ENCODE results near the gene WDR93.

DNA sequence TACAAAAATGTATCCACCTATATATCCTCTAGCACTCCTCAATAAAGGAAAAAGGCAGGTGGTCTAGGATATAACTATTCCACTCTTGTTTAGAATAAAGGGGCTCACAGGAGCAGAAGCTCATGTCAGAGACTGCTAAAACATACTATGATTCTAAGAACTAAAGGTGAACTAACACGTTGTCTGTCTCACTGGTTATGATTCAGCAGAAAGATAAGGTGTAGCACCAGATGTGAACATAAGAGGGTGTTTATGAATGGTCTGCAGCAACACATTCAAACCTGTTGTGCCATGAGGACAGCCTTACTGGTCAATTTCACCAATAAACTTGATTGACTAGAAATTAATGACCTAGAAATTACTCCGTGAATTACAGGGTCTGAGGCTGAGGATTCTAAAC lies 4.6 kb upstream of the WDR93 start:
- TF ChIP-seq ZNF621 (tag by site-specific recombination; IDR thresholded peaks at IDR 0.05): no peak
- TF ChIP-seq, protein P1, sequence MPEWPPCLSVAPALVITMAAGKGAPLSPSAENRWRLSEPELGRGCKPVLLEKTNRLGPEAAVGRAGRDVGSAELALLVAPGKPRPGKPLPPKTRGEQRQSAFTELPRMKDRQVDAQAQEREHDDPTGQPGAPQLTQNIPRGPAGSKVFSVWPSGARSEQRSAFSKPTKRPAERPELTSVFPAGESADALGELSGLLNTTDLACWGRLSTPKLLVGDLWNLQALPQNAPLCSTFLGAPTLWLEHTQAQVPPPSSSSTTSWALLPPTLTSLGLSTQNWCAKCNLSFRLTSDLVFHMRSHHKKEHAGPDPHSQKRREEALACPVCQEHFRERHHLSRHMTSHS (tag by site-specific recombination; IDR thresholded peaks at IDR 0.05): no peak
- TF ChIP-seq, protein P2, sequence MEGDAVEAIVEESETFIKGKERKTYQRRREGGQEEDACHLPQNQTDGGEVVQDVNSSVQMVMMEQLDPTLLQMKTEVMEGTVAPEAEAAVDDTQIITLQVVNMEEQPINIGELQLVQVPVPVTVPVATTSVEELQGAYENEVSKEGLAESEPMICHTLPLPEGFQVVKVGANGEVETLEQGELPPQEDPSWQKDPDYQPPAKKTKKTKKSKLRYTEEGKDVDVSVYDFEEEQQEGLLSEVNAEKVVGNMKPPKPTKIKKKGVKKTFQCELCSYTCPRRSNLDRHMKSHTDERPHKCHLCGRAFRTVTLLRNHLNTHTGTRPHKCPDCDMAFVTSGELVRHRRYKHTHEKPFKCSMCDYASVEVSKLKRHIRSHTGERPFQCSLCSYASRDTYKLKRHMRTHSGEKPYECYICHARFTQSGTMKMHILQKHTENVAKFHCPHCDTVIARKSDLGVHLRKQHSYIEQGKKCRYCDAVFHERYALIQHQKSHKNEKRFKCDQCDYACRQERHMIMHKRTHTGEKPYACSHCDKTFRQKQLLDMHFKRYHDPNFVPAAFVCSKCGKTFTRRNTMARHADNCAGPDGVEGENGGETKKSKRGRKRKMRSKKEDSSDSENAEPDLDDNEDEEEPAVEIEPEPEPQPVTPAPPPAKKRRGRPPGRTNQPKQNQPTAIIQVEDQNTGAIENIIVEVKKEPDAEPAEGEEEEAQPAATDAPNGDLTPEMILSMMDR (tag by site-specific recombination; IDR thresholded peaks at IDR 0.05): no peak
- no peak for TF ChIP-seq MYNN (tag by site-specific recombination; IDR thresholded peaks at IDR 0.05; ENCODE audit: borderline replicate concordance)
- TF ChIP-seq ZNF140 (tag by site-specific recombination; IDR thresholded peaks at IDR 0.05): no peak
- no peak for TF ChIP-seq ZNF521 (tag by site-specific recombination; IDR thresholded peaks at IDR 0.05)
- TF ChIP-seq YY1 (tag by site-specific recombination; IDR thresholded peaks at IDR 0.05): no peak
- no peak for TF ChIP-seq ZNF121 (tag by site-specific recombination; IDR thresholded peaks at IDR 0.05)
- TF ChIP-seq SETDB1 (IDR thresholded peaks at IDR 0.05; ENCODE audit: insufficient read length, low read length): no peak
- no peak for TF ChIP-seq ZNF274 (IDR thresholded peaks at IDR 0.05; ENCODE audit: low read length)
- no peak for TF ChIP-seq ZNF274 (tag by site-specific recombination; IDR thresholded peaks at IDR 0.05; ENCODE audit: borderline replicate concordance)
- TF ChIP-seq HOXA7 (CRISPR knock-in tag; IDR thresholded peaks at IDR 0.05; ENCODE audit: borderline replicate concordance): no peak
- TF ChIP-seq, protein P3, sequence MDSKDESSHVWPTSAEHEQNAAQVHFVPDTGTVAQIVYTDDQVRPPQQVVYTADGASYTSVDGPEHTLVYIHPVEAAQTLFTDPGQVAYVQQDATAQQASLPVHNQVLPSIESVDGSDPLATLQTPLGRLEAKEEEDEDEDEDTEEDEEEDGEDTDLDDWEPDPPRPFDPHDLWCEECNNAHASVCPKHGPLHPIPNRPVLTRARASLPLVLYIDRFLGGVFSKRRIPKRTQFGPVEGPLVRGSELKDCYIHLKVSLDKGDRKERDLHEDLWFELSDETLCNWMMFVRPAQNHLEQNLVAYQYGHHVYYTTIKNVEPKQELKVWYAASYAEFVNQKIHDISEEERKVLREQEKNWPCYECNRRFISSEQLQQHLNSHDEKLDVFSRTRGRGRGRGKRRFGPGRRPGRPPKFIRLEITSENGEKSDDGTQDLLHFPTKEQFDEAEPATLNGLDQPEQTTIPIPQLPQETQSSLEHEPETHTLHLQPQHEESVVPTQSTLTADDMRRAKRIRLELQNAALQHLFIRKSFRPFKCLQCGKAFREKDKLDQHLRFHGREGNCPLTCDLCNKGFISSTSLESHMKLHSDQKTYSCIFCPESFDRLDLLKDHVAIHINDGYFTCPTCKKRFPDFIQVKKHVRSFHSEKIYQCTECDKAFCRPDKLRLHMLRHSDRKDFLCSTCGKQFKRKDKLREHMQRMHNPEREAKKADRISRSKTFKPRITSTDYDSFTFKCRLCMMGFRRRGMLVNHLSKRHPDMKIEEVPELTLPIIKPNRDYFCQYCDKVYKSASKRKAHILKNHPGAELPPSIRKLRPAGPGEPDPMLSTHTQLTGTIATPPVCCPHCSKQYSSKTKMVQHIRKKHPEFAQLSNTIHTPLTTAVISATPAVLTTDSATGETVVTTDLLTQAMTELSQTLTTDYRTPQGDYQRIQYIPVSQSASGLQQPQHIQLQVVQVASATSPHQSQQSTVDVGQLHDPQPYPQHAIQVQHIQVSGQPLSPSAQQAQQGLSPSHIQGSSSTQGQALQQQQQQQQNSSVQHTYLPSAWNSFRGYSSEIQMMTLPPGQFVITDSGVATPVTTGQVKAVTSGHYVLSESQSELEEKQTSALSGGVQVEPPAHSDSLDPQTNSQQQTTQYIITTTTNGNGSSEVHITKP (tag by site-specific recombination; IDR thresholded peaks at IDR 0.05): no peak
- TF ChIP-seq, protein P4, sequence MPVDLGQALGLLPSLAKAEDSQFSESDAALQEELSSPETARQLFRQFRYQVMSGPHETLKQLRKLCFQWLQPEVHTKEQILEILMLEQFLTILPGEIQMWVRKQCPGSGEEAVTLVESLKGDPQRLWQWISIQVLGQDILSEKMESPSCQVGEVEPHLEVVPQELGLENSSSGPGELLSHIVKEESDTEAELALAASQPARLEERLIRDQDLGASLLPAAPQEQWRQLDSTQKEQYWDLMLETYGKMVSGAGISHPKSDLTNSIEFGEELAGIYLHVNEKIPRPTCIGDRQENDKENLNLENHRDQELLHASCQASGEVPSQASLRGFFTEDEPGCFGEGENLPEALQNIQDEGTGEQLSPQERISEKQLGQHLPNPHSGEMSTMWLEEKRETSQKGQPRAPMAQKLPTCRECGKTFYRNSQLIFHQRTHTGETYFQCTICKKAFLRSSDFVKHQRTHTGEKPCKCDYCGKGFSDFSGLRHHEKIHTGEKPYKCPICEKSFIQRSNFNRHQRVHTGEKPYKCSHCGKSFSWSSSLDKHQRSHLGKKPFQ (tag by site-specific recombination; IDR thresholded peaks at IDR 0.05): no peak
- TF ChIP-seq, protein P5, sequence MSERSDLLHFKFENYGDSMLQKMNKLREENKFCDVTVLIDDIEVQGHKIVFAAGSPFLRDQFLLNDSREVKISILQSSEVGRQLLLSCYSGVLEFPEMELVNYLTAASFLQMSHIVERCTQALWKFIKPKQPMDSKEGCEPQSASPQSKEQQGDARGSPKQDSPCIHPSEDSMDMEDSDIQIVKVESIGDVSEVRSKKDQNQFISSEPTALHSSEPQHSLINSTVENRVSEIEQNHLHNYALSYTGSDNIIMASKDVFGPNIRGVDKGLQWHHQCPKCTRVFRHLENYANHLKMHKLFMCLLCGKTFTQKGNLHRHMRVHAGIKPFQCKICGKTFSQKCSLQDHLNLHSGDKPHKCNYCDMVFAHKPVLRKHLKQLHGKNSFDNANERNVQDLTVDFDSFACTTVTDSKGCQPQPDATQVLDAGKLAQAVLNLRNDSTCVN (tag by site-specific recombination; optimal IDR thresholded peaks at IDR 0.05): no peak
